Parathyroid adenoma (tissue), 2 donors: ENCODE results near the gene KLHL1.

Experiments
- H2AFZ ChIP-seq: fragments of 300-600 bp; sonication (generic); one replicate; pipeline ENCODE4 v1.7.0; 2017; ENCODE audit warnings: antibody characterized with exemption, mild to moderate bottlenecking
- H3K27ac ChIP-seq: fragments of 300-600 bp; sonication (generic); one replicate; pipeline ENCODE4 v1.7.0; 2017
- H3K27me3 ChIP-seq: fragments of 300-600 bp; sonication (generic); one replicate; pipeline ENCODE4 v1.7.0; 2017; ENCODE audit warnings: low read length; ENCODE audit not compliant: control insufficient read depth, insufficient read depth
- H3K36me3 ChIP-seq: fragments of 300-600 bp; sonication (generic); one replicate; pipeline ENCODE4 v1.7.0; 2017; ENCODE audit warnings: low read length; ENCODE audit not compliant: control insufficient read depth, insufficient read depth
- H3K4me1 ChIP-seq: fragments of 300-600 bp; sonication (generic); one replicate; pipeline ENCODE4 v1.7.0; 2017; ENCODE audit warnings: control low read depth
- H3K4me2 ChIP-seq: fragments of 300-600 bp; sonication (generic); one replicate; pipeline ENCODE4 v1.7.0; 2017; ENCODE audit warnings: low read length
- H3K4me3 ChIP-seq: fragments of 300-600 bp; sonication (generic); one replicate; pipeline ENCODE4 v1.7.0; 2017; ENCODE audit warnings: low read depth, low read length
- H3K79me2 ChIP-seq: fragments of 300-600 bp; sonication (generic); one replicate; pipeline ENCODE4 v1.7.0; 2017; ENCODE audit warnings: control low read depth
- H3K9ac ChIP-seq: fragments of 300-600 bp; sonication (generic); one replicate; pipeline ENCODE4 v1.7.0; 2017; ENCODE audit warnings: mild to moderate bottlenecking
- H3K9me3 ChIP-seq: fragments of 300-600 bp; sonication (generic); one replicate; pipeline ENCODE4 v1.7.0; 2017; ENCODE audit warnings: low read length; ENCODE audit not compliant: control insufficient read depth
- TF ChIP-seq, protein P1 (sequence below): fragments of 300-600 bp; sonication (generic); IDR thresholded peaks from one replicate; pipeline ENCODE4 v1.7.0; 2017; ENCODE audit warnings: antibody characterized with exemption, mild to moderate bottlenecking
- donor health status: primary hyperparathyroidism.

KLHL1 gene

DNA sequence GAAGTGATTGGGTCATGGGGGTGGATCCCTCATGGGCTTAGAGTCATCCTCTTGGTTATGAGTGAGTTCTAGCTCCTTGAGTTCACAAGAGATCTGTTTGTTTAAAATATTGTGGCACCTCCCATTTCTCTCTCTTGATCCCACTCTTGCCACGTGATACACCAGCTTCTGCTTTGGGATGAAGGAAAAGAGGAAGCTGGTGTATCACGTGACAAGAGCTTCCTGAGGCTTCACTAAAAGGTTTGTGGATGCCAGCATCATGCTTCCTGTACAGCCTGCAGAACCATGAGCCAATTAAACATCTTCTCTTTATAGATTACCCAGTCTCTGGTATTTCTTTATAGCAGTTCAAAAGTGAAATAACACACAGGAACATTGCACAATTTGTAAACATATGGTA, 353.2 kb downstream of the KLHL1 start:
- H3K4me2 ChIP-seq: no peak overlapping the region
- no peaks in the 10 kb centered on the region for H3K27me3 ChIP-seq
- TF ChIP-seq, protein P1, sequence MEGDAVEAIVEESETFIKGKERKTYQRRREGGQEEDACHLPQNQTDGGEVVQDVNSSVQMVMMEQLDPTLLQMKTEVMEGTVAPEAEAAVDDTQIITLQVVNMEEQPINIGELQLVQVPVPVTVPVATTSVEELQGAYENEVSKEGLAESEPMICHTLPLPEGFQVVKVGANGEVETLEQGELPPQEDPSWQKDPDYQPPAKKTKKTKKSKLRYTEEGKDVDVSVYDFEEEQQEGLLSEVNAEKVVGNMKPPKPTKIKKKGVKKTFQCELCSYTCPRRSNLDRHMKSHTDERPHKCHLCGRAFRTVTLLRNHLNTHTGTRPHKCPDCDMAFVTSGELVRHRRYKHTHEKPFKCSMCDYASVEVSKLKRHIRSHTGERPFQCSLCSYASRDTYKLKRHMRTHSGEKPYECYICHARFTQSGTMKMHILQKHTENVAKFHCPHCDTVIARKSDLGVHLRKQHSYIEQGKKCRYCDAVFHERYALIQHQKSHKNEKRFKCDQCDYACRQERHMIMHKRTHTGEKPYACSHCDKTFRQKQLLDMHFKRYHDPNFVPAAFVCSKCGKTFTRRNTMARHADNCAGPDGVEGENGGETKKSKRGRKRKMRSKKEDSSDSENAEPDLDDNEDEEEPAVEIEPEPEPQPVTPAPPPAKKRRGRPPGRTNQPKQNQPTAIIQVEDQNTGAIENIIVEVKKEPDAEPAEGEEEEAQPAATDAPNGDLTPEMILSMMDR: no peak
- no peaks in the 10 kb centered on the region for H3K4me1 ChIP-seq
- no peak overlapping the region for H3K9ac ChIP-seq
- H3K27ac ChIP-seq: no peak overlapping the region
- no peak overlapping the region for H3K4me3 ChIP-seq
- no peaks in the 10 kb centered on the region for H3K36me3 ChIP-seq
- H2AFZ ChIP-seq: no peak overlapping the region
- no peaks in the 10 kb centered on the region for H3K79me2 ChIP-seq
- H3K9me3 ChIP-seq: no peaks in the 10 kb centered on the region

DNA sequence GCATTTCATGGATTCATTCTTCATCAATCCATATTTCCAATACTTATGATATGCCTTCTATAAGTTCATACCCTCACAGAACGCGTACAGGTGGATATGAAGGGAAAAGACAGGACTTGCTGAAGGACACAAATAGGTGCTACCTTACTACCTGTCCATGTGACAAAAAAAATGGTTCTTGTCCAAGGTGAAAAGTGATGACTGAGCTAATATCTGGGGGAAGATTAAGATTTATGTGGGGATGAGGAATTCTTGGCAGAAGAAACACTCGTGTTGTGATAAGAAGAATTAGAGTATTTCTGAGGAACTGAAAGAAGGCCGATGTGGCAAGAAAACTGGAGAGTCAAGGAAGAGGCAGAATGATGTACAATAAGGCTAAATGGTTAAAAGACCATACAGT, 357.0 kb downstream of the KLHL1 start:
- TF ChIP-seq, protein P1: no peak
- Histone ChIP-seq H3K4me1 (no peaks in the 10 kb centered on the region), H3K36me3 (no peaks in the 10 kb centered on the region), H3K4me3 (no peak overlapping the region), H3K9me3 (no peaks in the 10 kb centered on the region), H3K27me3 (no peaks in the 10 kb centered on the region), H3K9ac (no peak overlapping the region), H3K79me2 (no peaks in the 10 kb centered on the region), H3K27ac (no peak overlapping the region), H2AFZ (no peak overlapping the region), H3K4me2 (no peak overlapping the region)

- Histone ChIP-seq H3K4me2 (no peak overlapping the region), H3K9ac (no peak overlapping the region), H3K79me2 (no peaks in the 10 kb centered on the region), H3K27ac (no peak overlapping the region), H3K4me1 (no peaks in the 10 kb centered on the region), H2AFZ (no peak overlapping the region), H3K4me3 (no peak overlapping the region), H3K9me3 (no peaks in the 10 kb centered on the region), H3K36me3 (no peaks in the 10 kb centered on the region), H3K27me3 (no peaks in the 10 kb centered on the region)
- TF ChIP-seq, protein P1: no peak
Observed at GRCh38 chr13:69737129-69737935, 370.9 kb downstream of the KLHL1 start.

GRCh38 chr13:69721631-69722030, 386.6 kb downstream of the KLHL1 start:
- Histone ChIP-seq H3K4me3 (no peak overlapping the region), H3K36me3 (no peaks in the 10 kb centered on the region), H3K27me3 (no peaks in the 10 kb centered on the region), H2AFZ (no peak overlapping the region), H3K27ac (no peak overlapping the region), H3K4me1 (no peaks in the 10 kb centered on the region), H3K9me3 (no peaks in the 10 kb centered on the region), H3K79me2 (no peaks in the 10 kb centered on the region), H3K4me2 (no peak overlapping the region), H3K9ac (no peak overlapping the region)
- TF ChIP-seq, protein P1: no peak
